SK-N-SH (cell line): ENCODE measurements around the gene LETM1. TPM values are rescaled to one million over a fixed set of nuclear protein-coding genes. Genes with fewer than 3 reads are reported as not detected.

ENCODE experiments used
- CTCF ChIA-PET: fragments of 300-600, 350-600 bp; formaldehyde crosslinking; extraction: SDS; loops from one replicate; lab custom pipeline; 2021; lab: Yijun Ruan, JAX
- POLR2A ChIA-PET: fragments of 350-600 bp; sonication (Branson Sonifier 250); formaldehyde crosslinking; extraction: SDS; loops from one replicate; lab custom pipeline; 2020; ENCODE audit warnings: antibody characterized with exemption, inconsistent platforms; lab: Yijun Ruan, JAX
- DNase-seq: peaks from one replicate; pipeline ENCODE4 v3.0.0; 2012
- H2AFZ ChIP-seq: fragments of 200-600 bp; sonication (generic); 2 replicates; pipeline ENCODE4 v1.8.1; 2016; ENCODE audit warnings: antibody characterized with exemption, mild to moderate bottlenecking, low read depth
- H3F3A ChIP-seq: fragments of 200-600 bp; sonication (generic); replicated peaks from 2 replicates; pipeline ENCODE3; 2016; ENCODE audit warnings: antibody characterized with exemption, mild to moderate bottlenecking; ENCODE audit not compliant: insufficient read depth
- H3K27ac ChIP-seq, 2 experiments: fragments of 200-500 bp in 1 of 2; fragments of 200-600 bp in 1 of 2; sonication (Bioruptor generic) in 1 of 2; sonication (generic), shearing (Covaris generic) in 1 of 2; 2 replicates each; pipeline versions ENCODE4 v1.5.1 to v1.6.1; 2014 to 2016; ENCODE audit warnings: low read depth in 2 of 2, inconsistent platforms in 1 of 2, low read length in 1 of 2, mild to moderate bottlenecking in 1 of 2, mixed read lengths in 1 of 2
- H3K27me3 ChIP-seq: fragments of 200-600 bp; sonication (generic), shearing (Covaris generic); 2 replicates; pipeline ENCODE4 v1.6.1; 2016; ENCODE audit warnings: mixed run types; ENCODE audit not compliant: insufficient read depth
- H3K36me3 ChIP-seq, 2 experiments: fragments of 200-500 bp in 1 of 2; fragments of 200-600 bp in 1 of 2; sonication (Bioruptor generic) in 1 of 2; sonication (generic) in 1 of 2; replicated peaks in 1 of 2; 2 replicates each; pipeline versions ENCODE3 to v1.5.1; 2014 to 2016; ENCODE audit warnings: low read length in 1 of 2, mild to moderate bottlenecking in 1 of 2; ENCODE audit not compliant: insufficient read depth in 2 of 2, control insufficient read depth in 1 of 2
- H3K4me1 ChIP-seq, 2 experiments: fragments of 200-500 bp in 1 of 2; fragments of 200-600 bp in 1 of 2; sonication (Bioruptor generic) in 1 of 2; sonication (generic), shearing (Covaris generic) in 1 of 2; 2 replicates each; pipeline versions ENCODE4 v1.5.1 to v1.6.1; 2014 to 2016; ENCODE audit warnings: low read depth in 1 of 2, low read length in 1 of 2, mixed run types in 1 of 2; ENCODE audit not compliant: insufficient read depth in 2 of 2, control insufficient read depth in 1 of 2
- H3K4me2 ChIP-seq: fragments of 200-600 bp; sonication (generic), shearing (Covaris generic); 2 replicates; pipeline ENCODE4 v1.6.1; 2017; ENCODE audit warnings: mixed run types
- H3K4me3 ChIP-seq, 2 experiments: fragments of 200-500 bp in 1 of 2; fragments of 200-600 bp in 1 of 2; sonication (Bioruptor generic) in 1 of 2; sonication (generic), shearing (Covaris generic) in 1 of 2; 2 replicates each; pipeline versions ENCODE4 v1.5.1 to v1.8.1; 2014 to 2016; ENCODE audit warnings: low read depth in 2 of 2, inconsistent platforms in 1 of 2, low read length in 1 of 2, mild to moderate bottlenecking in 1 of 2, mixed read lengths in 1 of 2, moderate library complexity in 1 of 2
- H3K79me2 ChIP-seq: fragments of 200-600 bp; sonication (generic); 2 replicates; pipeline ENCODE4 v1.8.1; 2017; ENCODE audit warnings: mild to moderate bottlenecking; ENCODE audit not compliant: insufficient read depth
- H3K9ac ChIP-seq: fragments of 200-600 bp; sonication (generic); 2 replicates; pipeline ENCODE4 v1.6.1; 2017; ENCODE audit warnings: mixed run types
- H3K9me2 ChIP-seq: fragments of 200-600 bp; sonication (generic); 2 replicates; pipeline ENCODE4 v1.6.1; 2017; ENCODE audit warnings: mixed run types
- H3K9me3 ChIP-seq: fragments of 200-600 bp; sonication (generic); 2 replicates; pipeline ENCODE4 v1.6.1; 2017; ENCODE audit warnings: mixed run types, mild to moderate bottlenecking, moderate library complexity
- H4K20me1 ChIP-seq: fragments of 200-600 bp; sonication (generic); 2 replicates; pipeline ENCODE4 v1.6.1; 2017; ENCODE audit warnings: mild to moderate bottlenecking, mixed run types; ENCODE audit not compliant: insufficient read depth
- CTCF ChIP-seq: fragments of 200-600 bp; sonication (generic); IDR thresholded peaks from 2 replicates; pipeline ENCODE4 v1.6.1; 2017; ENCODE audit warnings: antibody characterized with exemption, mild to moderate bottlenecking, moderate library complexity
- IRF3 ChIP-seq: fragments of 150-350 bp; IDR thresholded peaks from 2 replicates; pipeline ENCODE4 v1.6.1; 2016; ENCODE audit warnings: mild to moderate bottlenecking, low read depth, low read length
- JUND ChIP-seq: IDR thresholded peaks from 2 replicates; pipeline ENCODE4 v1.4.0; 2012
- MAX ChIP-seq: IDR thresholded peaks from 2 replicates; pipeline ENCODE4 v1.4.0; 2012; ENCODE audit warnings: low read depth
- MEF2A ChIP-seq: IDR thresholded peaks from 2 replicates; pipeline ENCODE4 v1.4.0; 2012; ENCODE audit warnings: low read depth, borderline replicate concordance
- NFIC ChIP-seq: IDR thresholded peaks from 2 replicates; pipeline ENCODE4 v1.4.0; 2012; ENCODE audit warnings: borderline replicate concordance
- POLR2AphosphoS5 ChIP-seq: IDR thresholded peaks from 2 replicates; pipeline ENCODE4 v1.6.1; 2012; ENCODE audit warnings: low read depth, low read length
- RAD21 ChIP-seq: IDR thresholded peaks from 2 replicates; pipeline ENCODE4 v1.6.1; 2012; ENCODE audit warnings: mild to moderate bottlenecking, low read length
- REST ChIP-seq: IDR thresholded peaks from 2 replicates; pipeline ENCODE4 v1.6.1; 2012; ENCODE audit warnings: mild to moderate bottlenecking, low read depth, low read length, moderate library complexity
- TCF12 ChIP-seq: IDR thresholded peaks from 2 replicates; pipeline ENCODE4 v1.4.0; 2012
- USF1 ChIP-seq: IDR thresholded peaks from 2 replicates; pipeline ENCODE4 v1.4.0; 2012; ENCODE audit warnings: low read depth, borderline replicate concordance
- WGBS: methylation state at CpG from one replicate; pipeline ENCODE4 v1.1.6; 2017; ENCODE audit warnings: low lambda C conversion rate; 5-methylcytosine and 5-hydroxymethylcytosine counted together
- polyA plus RNA-seq, 3 experiments: library from polyadenylated mRNA; depleted of rRNA; stranded (reverse); fragments of >200 nt; gene quantifications; 2 replicates each; pipeline ENCODE4 v1.2.3, GENCODE V29; 2012

The LETM1 gene
- polyA plus RNA-seq, 1 of the 3 experiments (the other 2 are of a cell fraction) = 25.8 TPM

- no peak for TF ChIP-seq POLR2AphosphoS5
- no peak for TF ChIP-seq MAX
- no peak for TF ChIP-seq TCF12
- TF ChIP-seq IRF3 = no peak
- no peak for TF ChIP-seq CTCF
- no peak for TF ChIP-seq MEF2A
- TF ChIP-seq RAD21 = no peak
- no peak for TF ChIP-seq NFIC
- no peak for TF ChIP-seq USF1
Measured at GRCh38 chr4:1800805-1801204, 55.2 kb downstream of the LETM1 start (continued).

GRCh38 chr4:1799387-1800375 is 56.3 kb downstream of the LETM1 start:
- Histone ChIP-seq H3K27ac (no peak overlapping the region), H3F3A (no peaks in the 10 kb centered on the region), H3K4me1 (no peaks in the 10 kb centered on the region; a peak in 1 of 4 replicates), H3K9me3 (no peaks in the 10 kb centered on the region), H3K27me3 (peaks cover 5% of the 10 kb centered on the region; the same call in 1 of the 2 replicates), H4K20me1 (0 out of 2 replicates have a peak, but pooled peaks cover 6% of the 10 kb centered on the region), H3K9ac (no peak overlapping the region), H3K4me3 (no peak overlapping the region), H3K4me2 (no peak overlapping the region), H3K79me2 (no peaks in the 10 kb centered on the region), H3K36me3 (no peaks in the 10 kb centered on the region), H2AFZ (no peak overlapping the region), H3K9me2 (no peaks in the 10 kb centered on the region)
- TF ChIP-seq REST (no peak), JUND (no peak), POLR2AphosphoS5 (no peak), IRF3 (no peak)
- ChIA-PET POLR2A (no interaction called here), CTCF (interaction anchor here (0.9 to 4.9 kb wide), 7 partner anchors 9 to 100 kb away, joined by 3 to 35 read pairs (median 5); no protein-coding TSS in a partner anchor)
- DNase-seq = no peak
- 94% methylated on average over 26 of the region's 41 CpGs for WGBS
